Stimulated activated CD4-positive, alpha-beta T cell treated with anti-CD3 and anti-CD28 coated beads, Interleukin-1b, Interleukin-23, amount 100 ng/mL, for 48 hours (primary cell): ENCODE results near the gene ERCC6L2.

Experiments used
- DNase-seq: peaks from one replicate; pipeline ENCODE4 v3.0.0-alpha.2; 2020

Gene ERCC6L2

GRCh38 chr9:95875305-95876137 lies at the start of gene ERCC6L2:
Gene ERCC6L2 (plus strand): TSS chr9:95875691. CDS start chr9:95876039, 348 bp downstream.
- DNase-seq, result peak; percentile 94

- no peak for DNase-seq
These were observed 49.2 kb upstream of the ERCC6L2 start for GRCh38 chr9:95826183-95826838.

GRCh38 chr9:95830768-95831167 lies 44.7 kb upstream of the ERCC6L2 start:
- no peak for DNase-seq

- DNase-seq, result no peak
These were observed 43.7 kb upstream of the ERCC6L2 start for GRCh38 chr9:95831810-95832209.

DNA sequence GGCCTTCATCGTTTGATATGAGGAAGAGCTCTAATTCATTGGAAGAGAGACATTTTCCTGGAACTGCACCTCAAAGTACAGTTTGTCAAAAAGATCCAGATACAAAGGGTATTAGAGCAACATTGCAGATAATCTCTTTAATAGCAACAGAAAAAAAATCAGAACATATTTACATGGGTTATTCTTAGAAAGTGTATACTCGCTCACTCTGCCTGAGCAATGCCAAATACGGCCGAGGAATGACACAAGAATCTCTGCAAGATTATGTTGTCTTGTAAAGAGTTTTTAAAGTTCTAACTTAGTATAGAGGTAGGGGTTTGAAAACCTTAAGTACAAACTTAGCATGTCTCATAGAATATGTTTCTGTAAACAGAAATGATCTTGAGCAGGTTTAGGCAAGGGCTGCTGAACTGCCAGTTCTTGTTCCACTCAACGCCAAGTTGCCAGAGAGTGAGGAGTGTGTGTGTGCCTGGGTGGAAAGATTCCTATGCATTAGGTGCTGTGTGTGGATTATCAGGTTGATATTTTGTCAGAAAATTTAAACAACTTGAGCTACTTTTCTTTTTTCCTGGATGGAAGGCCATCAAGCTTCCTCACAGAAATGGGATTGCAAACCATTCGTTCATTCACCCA lies 41.8 kb upstream of the ERCC6L2 start:
- no peak for DNase-seq

DNA sequence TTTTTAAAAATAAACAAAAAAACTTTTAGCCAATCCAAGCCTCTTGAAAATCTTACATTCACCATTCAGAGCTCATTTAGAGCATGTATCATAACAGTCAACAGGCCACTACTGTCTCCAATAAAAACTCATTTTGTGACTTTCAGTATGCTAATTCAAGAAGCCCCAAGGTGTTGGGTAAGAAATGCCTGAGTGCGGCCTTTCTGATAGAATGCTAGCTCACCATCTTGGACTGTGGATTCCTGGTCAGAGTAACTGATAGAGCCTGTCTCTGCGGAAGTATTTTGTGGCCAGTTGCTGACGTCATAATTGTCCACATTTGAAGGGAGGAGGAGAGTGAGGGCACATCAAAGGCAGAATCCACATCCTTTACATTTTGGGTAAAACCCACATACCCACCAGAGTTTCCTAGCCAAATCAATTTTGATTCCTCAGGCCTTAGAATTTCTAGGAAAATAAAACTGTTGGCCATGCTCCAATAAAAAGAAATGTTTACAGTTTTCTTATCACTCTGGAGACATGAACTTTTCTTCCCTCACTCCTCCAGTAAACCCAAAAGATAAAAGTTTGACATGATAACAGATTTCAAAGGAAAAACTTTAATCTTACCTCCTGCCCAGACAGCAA lies 41.1 kb upstream of the ERCC6L2 start:
- DNase-seq, result no peak

DNA sequence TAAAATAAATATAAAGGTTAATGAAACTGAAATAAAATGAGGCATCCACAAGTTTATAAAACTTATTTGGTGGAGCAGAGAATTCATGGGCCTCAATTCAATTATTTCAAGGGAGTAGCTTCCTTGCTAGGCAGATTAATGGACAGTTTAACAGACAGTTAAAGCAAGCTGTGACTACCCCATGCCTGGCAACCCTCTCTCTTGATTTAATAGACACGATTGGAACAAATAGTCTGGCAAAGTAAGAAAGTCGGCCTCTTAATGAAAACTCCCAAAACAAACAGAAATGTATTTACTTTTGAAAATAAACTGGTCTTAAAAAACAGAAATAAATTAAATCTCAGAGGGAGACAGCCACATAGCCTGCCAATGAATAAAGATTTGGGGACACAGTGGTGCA lies 40.1 kb upstream of the ERCC6L2 start:
- DNase-seq, result no peak

DNA sequence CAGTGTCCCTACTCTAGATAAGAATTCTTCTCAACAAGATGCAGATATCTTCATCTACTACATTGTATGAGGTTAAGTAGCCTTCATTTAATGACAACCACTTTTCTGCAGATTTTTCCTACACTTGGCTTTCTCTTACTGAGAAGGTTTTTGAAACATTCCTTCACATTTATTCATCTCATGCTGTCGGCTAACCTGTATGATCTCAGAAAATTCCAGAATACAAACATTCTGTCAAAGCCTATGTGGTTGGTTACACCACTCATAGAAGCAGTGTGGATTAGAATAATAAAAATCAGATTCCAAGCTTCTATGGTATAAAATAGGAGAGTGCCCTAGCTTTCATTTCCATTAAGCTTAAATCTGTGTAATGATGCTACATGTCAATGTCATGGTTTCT lies 39.4 kb upstream of the ERCC6L2 start:
- DNase-seq, result no peak

GRCh38 chr9:95839012-95839411 lies 36.5 kb upstream of the ERCC6L2 start:
- no peak for DNase-seq

GRCh38 chr9:95840074-95840473 lies 35.4 kb upstream of the ERCC6L2 start:
- DNase-seq, result no peak

- no peak for DNase-seq
These were observed 34.1 kb upstream of the ERCC6L2 start for GRCh38 chr9:95841377-95841776.

- no peak for DNase-seq
These were observed 29.7 kb upstream of the ERCC6L2 start for GRCh38 chr9:95845751-95846150.

DNA sequence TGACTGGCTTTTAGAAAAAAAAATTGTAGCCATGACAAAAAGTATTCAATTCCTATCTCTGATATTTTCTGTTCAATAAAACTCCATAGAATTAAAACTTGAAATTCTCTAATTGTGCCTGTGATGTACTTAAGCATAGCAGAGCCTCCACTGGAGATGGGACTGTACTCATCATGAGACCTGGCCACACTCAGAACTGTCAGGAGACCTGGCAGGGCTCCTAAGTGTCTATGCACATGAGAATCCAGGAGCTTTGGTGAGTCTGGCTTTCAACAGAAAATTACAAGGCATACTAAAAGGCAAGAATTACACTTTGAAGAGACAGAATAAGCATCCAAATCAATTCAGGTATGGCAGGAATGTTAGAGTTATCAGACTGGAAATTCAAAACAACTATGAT lies 26.7 kb upstream of the ERCC6L2 start:
- DNase-seq, result no peak

DNA sequence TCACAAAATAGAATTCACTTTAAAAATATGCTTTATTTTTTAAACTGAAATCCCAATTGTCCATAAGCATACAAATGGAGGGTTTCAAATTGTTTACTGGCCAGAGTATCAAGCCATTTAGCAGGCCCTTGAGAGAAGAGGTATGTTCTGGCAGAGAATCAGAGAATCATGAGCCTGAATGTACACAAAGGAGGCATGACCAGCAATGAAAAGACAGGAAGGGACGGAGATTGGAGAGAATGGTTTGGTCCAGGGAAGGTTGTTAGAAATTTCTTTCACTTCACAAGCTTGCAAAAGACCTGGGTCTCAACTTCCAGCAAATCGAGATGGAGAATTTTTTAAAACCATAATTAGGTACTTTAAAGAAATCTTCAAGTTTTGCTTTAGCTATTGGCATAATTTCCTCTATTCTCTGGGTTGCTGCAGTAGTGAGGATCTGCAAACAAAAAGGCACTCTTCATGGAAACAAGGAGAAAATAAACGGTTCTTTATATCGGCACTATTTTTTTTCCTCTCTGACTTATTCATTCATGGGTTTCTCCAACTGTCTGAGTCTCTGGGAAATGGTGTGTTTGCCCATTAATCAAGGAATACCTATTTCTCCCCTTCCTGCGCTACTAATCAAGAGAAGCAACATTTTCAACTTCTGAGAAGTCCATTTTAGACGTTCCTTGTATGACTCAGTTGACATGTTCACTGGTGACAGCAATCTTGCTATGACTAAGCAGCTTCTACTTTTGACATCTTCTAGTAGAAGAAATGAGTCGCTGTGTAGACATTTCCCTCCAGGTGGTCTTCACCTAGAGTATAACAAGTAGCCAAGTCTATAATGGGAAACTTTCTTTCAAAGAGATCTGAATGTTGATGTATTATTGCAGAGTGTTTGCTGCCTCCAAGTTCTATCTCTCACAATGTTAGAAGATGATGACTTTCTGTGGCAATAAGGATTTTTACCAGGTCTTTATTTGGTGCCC lies 23.1 kb upstream of the ERCC6L2 start:
- peak; percentile 7 for DNase-seq

DNA sequence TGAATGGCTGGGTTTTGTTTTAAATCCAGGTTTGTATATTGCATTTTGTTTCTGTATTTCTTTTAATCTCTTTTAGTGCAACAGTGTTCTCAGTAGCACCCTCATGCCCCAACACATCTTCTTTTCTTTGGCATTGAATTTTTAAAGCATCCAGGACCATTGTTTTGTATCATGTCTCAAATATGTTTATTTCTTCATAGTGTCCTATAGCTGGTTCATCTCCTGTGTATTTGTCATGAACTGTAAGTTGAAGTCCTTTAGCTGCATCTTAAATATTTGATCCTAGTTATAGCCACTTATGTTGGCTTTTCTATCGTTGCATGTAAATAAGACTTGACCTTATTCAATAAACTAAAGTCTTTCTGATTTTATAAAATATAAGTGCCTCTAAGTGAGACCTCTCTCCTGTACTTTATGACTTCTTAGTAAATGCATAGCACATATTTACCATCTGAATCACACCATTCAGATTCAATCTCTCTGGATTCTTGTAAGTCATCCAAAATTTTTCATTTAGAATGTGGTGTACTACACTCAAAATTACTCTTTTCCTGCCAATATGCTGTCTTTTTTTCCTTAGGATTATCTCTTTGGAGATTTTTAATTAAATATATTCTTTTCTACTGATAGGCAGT lies 21.0 kb upstream of the ERCC6L2 start:
- DNase-seq, result no peak

- no peak for DNase-seq
These were observed 19.5 kb upstream of the ERCC6L2 start for GRCh38 chr9:95855961-95856360.

GRCh38 chr9:95857124-95857523 lies 18.4 kb upstream of the ERCC6L2 start:
- DNase-seq, result no peak

DNA sequence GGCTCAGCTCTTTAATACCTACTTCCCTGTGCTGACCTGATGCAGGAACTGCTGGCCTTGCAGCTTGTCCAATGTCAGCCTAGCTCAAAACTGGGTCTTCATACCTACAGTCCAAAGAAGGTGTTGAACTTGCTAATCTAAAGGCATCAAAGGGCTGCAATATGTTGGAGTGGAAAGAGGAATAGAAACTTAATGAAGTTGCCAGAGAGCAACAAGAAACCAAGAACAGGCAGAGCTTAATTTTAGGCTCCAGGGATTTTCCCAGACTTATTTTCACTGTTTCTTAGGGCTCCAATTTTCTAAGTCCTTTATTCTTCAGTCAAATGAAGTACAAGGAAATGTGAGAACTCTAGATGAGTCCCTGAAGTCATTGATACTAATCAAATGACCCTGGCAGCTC lies 17.6 kb upstream of the ERCC6L2 start:
- no peak for DNase-seq

GRCh38 chr9:95862343-95862742 lies 13.1 kb upstream of the ERCC6L2 start:
- no peak for DNase-seq

GRCh38 chr9:95864852-95865580 lies 10.5 kb upstream of the ERCC6L2 start:
- no peak for DNase-seq

DNA sequence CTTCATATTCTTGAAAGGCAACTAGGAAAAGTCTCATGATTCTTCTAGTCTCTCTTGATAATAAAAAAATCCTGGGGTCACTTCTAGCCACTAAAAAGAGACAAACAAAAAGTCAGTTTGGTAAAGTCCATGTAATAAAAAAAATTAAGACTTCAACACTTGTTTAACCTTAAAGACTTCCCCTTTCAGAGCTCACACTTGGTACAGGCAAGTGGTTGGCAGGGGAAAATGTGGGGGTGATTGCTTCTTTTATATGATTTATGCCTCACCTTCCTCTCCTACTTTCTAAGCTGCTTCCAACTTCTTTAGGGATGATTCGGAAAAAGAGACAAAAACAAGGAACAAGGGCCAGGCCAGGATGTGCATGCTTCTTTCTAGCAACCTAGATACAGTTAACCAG lies 5.1 kb upstream of the ERCC6L2 start:
- DNase-seq, result no peak
